IMR-90 (cell line): ENCODE measurements around the gene EDEM3. TPM values are rescaled to one million over a fixed set of nuclear protein-coding genes. Genes with fewer than 3 reads are reported as not detected.

Source experiments
- ATAC-seq: fragments of 200-7000 bp; cut with Tn5 transposase; 2 replicates; pipeline ENCODE4 v1.9.1; 2020; ENCODE audit warnings: low read depth, mild to moderate bottlenecking, moderate library complexity
- BruUV-seq: library from RNA; stranded (reverse); fragments of 400-500 nt; replicated peaks from 2 replicates; lab custom pipeline; 2021; lab: Mats Ljungman, UMichigan
- CTCF ChIA-PET: fragments of 300-600 bp; formaldehyde crosslinking; extraction: SDS; loops from one replicate; lab custom pipeline; 2021; ENCODE audit warnings: antibody characterized with exemption; lab: Yijun Ruan, JAX
- POLR2A ChIA-PET: fragments of 300-600 bp; sonication (Branson Sonifier 250); formaldehyde crosslinking; loops from one replicate; lab custom pipeline; 2022; ENCODE audit warnings: antibody characterized with exemption; ENCODE audit not compliant: unreplicated experiment; lab: Charles Lee
- DNase-seq: peaks from one replicate; pipeline ENCODE4 v3.0.0; 2013
- H2AFZ ChIP-seq: replicated peaks from 2 replicates; pipeline ENCODE3; 2013; ENCODE audit warnings: low read length, mild to moderate bottlenecking; ENCODE audit not compliant: poor library complexity
- H2AK5ac ChIP-seq: 2 replicates; pipeline ENCODE4 v1.6.1; 2013; ENCODE audit warnings: low read depth, low read length, inconsistent platforms
- H2AK9ac ChIP-seq: replicated peaks from 2 replicates; pipeline ENCODE3; 2013; ENCODE audit warnings: mild to moderate bottlenecking, low read depth, low read length, moderate library complexity; ENCODE audit not compliant: poor library complexity
- H2BK120ac ChIP-seq: 2 replicates; pipeline ENCODE4 v1.6.1; 2013; ENCODE audit warnings: low read depth, low read length, inconsistent platforms
- H2BK15ac ChIP-seq: 3 replicates; pipeline ENCODE4 v1.6.1; 2013; ENCODE audit warnings: low read depth, low read length, inconsistent platforms
- H2BK20ac ChIP-seq: 2 replicates; pipeline ENCODE4 v1.6.1; 2013; ENCODE audit warnings: low read depth, mild to moderate bottlenecking, inconsistent platforms, low read length, moderate library complexity
- H2BK5ac ChIP-seq: 2 replicates; pipeline ENCODE4 v1.6.1; 2013; ENCODE audit warnings: mild to moderate bottlenecking, low read depth, low read length, inconsistent platforms; ENCODE audit not compliant: poor library complexity, severe bottlenecking
- H3K14ac ChIP-seq: replicated peaks from 2 replicates; pipeline ENCODE4 v1.6.1; 2013; ENCODE audit warnings: low read depth, low read length, inconsistent platforms
- H3K18ac ChIP-seq: 2 replicates; pipeline ENCODE4 v1.6.1; 2013; ENCODE audit warnings: low read depth, low read length, control low read depth
- H3K23ac ChIP-seq: 2 replicates; pipeline ENCODE4 v1.6.1; 2013; ENCODE audit warnings: low read depth, low read length, inconsistent platforms
- H3K27ac ChIP-seq: 2 replicates; pipeline ENCODE4 v1.5.1; 2013; ENCODE audit warnings: mild to moderate bottlenecking, control low read depth, low read length; ENCODE audit not compliant: insufficient read depth
- H3K27me3 ChIP-seq: 2 replicates; pipeline ENCODE4 v1.6.1; 2013; ENCODE audit warnings: low read length; ENCODE audit not compliant: control insufficient read depth, insufficient read depth
- H3K36me3 ChIP-seq: 2 replicates; pipeline ENCODE4 v1.6.1; 2013; ENCODE audit warnings: low read length, mixed read lengths; ENCODE audit not compliant: control insufficient read depth, insufficient read depth
- H3K4ac ChIP-seq: 2 replicates; pipeline ENCODE4 v1.6.1; 2013; ENCODE audit warnings: low read depth, low read length, inconsistent platforms
- H3K4me1 ChIP-seq: 2 replicates; pipeline ENCODE4 v1.6.1; 2013; ENCODE audit warnings: low read length, mixed read lengths; ENCODE audit not compliant: control insufficient read depth, insufficient read depth
- H3K4me2 ChIP-seq: 2 replicates; pipeline ENCODE4 v1.6.1; 2013; ENCODE audit warnings: low read depth, mild to moderate bottlenecking, control low read depth, low read length, moderate library complexity
- H3K4me3 ChIP-seq: 2 replicates; pipeline ENCODE4 v1.5.1; 2013; ENCODE audit warnings: low read depth, mild to moderate bottlenecking, control low read depth, low read length, moderate library complexity; ENCODE audit not compliant: insufficient read depth
- H3K56ac ChIP-seq: 2 replicates; pipeline ENCODE4 v1.6.1; 2013; ENCODE audit warnings: low read length, inconsistent platforms; ENCODE audit not compliant: insufficient read depth; ENCODE audit errors: extremely low read depth
- H3K79me1 ChIP-seq, 2 experiments: 2 replicates each; pipeline ENCODE4 v1.6.1; 2013; ENCODE audit warnings: low read length in 2 of 2, inconsistent platforms in 1 of 2, low read depth in 1 of 2
- H3K9ac ChIP-seq: 2 replicates; pipeline ENCODE4 v1.6.1; 2013; ENCODE audit warnings: low read depth, low read length, control low read depth
- H3K9me1 ChIP-seq: 2 replicates; pipeline ENCODE4 v1.6.1; 2013; ENCODE audit warnings: low read length, inconsistent platforms; ENCODE audit not compliant: insufficient read depth
- H3K9me3 ChIP-seq: 2 replicates; pipeline ENCODE4 v1.6.1; 2013; ENCODE audit warnings: low read length; ENCODE audit not compliant: control insufficient read depth, insufficient read depth
- H4K20me1 ChIP-seq: 2 replicates; pipeline ENCODE4 v1.6.1; 2013; ENCODE audit warnings: low read length, inconsistent platforms; ENCODE audit not compliant: insufficient read depth
- H4K5ac ChIP-seq: 2 replicates; pipeline ENCODE4 v1.6.1; 2013; ENCODE audit warnings: mild to moderate bottlenecking, low read depth, low read length, control low read depth
- H4K8ac ChIP-seq, 2 experiments: 2 replicates each; pipeline ENCODE4 v1.6.1; 2013; ENCODE audit warnings: low read depth in 2 of 2, low read length in 2 of 2, control low read depth in 1 of 2, inconsistent platforms in 1 of 2
- H4K91ac ChIP-seq: 2 replicates; pipeline ENCODE4 v1.6.1; 2013; ENCODE audit warnings: low read depth, low read length, inconsistent platforms; ENCODE audit not compliant: insufficient read depth
- BHLHE40 ChIP-seq: fragments of 150-350 bp; IDR thresholded peaks from 2 replicates; pipeline ENCODE4 v1.6.1; 2016; ENCODE audit warnings: mild to moderate bottlenecking, low read depth, low read length
- CEBPB ChIP-seq: IDR thresholded peaks from 2 replicates; pipeline ENCODE4 v1.6.1; 2012; ENCODE audit warnings: low read depth, low read length, improper control_type of control experiment
- CHD1 ChIP-seq: IDR thresholded peaks from 2 replicates; pipeline ENCODE4 v1.6.1; 2012; ENCODE audit warnings: low read depth, low read length, improper control_type of control experiment
- FOS ChIP-seq: fragments of 150-350 bp; IDR thresholded peaks from 2 replicates; pipeline ENCODE4 v1.6.1; 2016; ENCODE audit warnings: low read depth, low read length
- MAFK ChIP-seq: IDR thresholded peaks from 2 replicates; pipeline ENCODE4 v1.6.1; 2012; ENCODE audit warnings: low read depth, low read length, improper control_type of control experiment
- MAZ ChIP-seq: IDR thresholded peaks from 2 replicates; pipeline ENCODE4 v1.6.1; 2012; ENCODE audit warnings: low read depth, mild to moderate bottlenecking, low read length, improper control_type of control experiment, moderate library complexity, borderline replicate concordance
- MXI1 ChIP-seq: IDR thresholded peaks from 2 replicates; pipeline ENCODE4 v1.6.1; 2012; ENCODE audit warnings: low read depth, mild to moderate bottlenecking, low read length, moderate library complexity, borderline replicate concordance
- NFE2L2 ChIP-seq: fragments of 150-350 bp; IDR thresholded peaks from 2 replicates; pipeline ENCODE4 v1.6.1; 2016; ENCODE audit warnings: low read depth, mild to moderate bottlenecking, low read length
- POLR2A ChIP-seq: IDR thresholded peaks from 2 replicates; pipeline ENCODE4 v1.6.1; 2012; ENCODE audit warnings: mild to moderate bottlenecking, low read depth, low read length
- RAD21 ChIP-seq: IDR thresholded peaks from 2 replicates; pipeline ENCODE4 v1.6.1; 2012; ENCODE audit warnings: low read length, improper control_type of control experiment
- RCOR1 ChIP-seq: IDR thresholded peaks from 2 replicates; pipeline ENCODE4 v1.6.1; 2012; ENCODE audit warnings: mild to moderate bottlenecking, low read length, improper control_type of control experiment; ENCODE audit not compliant: insufficient replicate concordance
- RFX5 ChIP-seq: IDR thresholded peaks from 2 replicates; pipeline ENCODE4 v1.8.0; 2012; ENCODE audit warnings: low read depth, mild to moderate bottlenecking, low read length, moderate library complexity
- SMC3 ChIP-seq: fragments of 150-350 bp; IDR thresholded peaks from 2 replicates; pipeline ENCODE4 v1.6.1; 2016; ENCODE audit warnings: low read depth, mild to moderate bottlenecking, antibody characterized with exemption, low read length, moderate library complexity
- WGBS, 2 experiments: methylation state at CpG; one replicate each; pipeline versions ENCODE4 v1.1.5 to v1.1.7; 2013; ENCODE audit warnings: missing lambda C conversion rate in 2 of 2; ENCODE audit not compliant: insufficient read length in 1 of 2; ENCODE audit errors: extremely low coverage in 2 of 2; 5-methylcytosine and 5-hydroxymethylcytosine counted together
- dilution Hi-C: fragments of 300-500 bp; cut with HindIII; formaldehyde crosslinking; loops from one replicate; pipeline ENCODE4 v1.14.3; 2018; ENCODE audit warnings: low sequenced_read_pairs; ENCODE audit not compliant: unreplicated experiment
- in situ Hi-C: fragments of 300-500 bp; cut with MboI; formaldehyde crosslinking; loops from 3 replicates; pipeline ENCODE4 v1.14.3; 2019; ENCODE audit warnings: low sequenced_read_pairs, inconsistent platforms, mixed read lengths
- intact Hi-C: fragments of 100-400 bp; cut with micrococcal nuclease; formaldehyde crosslinking; loops from 2 replicates; pipeline ENCODE4 v1.10.0; 2022
- polyA plus RNA-seq, 3 experiments: library from polyadenylated mRNA; depleted of rRNA; stranded (reverse); fragments of >200 nt; gene quantifications; 2 replicates each; pipeline ENCODE4 v1.2.3, GENCODE V29; 2012; ENCODE audit warnings: low replicate concordance in 1 of 3
- total RNA-seq: library from RNA; depleted of rRNA; stranded (reverse); fragments of >200 nt; gene quantifications from 2 replicates; pipeline ENCODE4 v1.2.3, GENCODE V29; 2012
- TF ChIP-seq, protein P1 (sequence below): conservative IDR thresholded peaks from 2 replicates; pipeline ENCODE4 v1.5.1; 2012; ENCODE audit warnings: mild to moderate bottlenecking, low read depth, low read length, improper control_type of control experiment
- TF ChIP-seq, protein P2 (sequence below): fragments of 150-350 bp; IDR thresholded peaks from 2 replicates; pipeline ENCODE4 v1.6.1; 2016; ENCODE audit warnings: low read depth, mild to moderate bottlenecking, low read length, moderate library complexity, borderline replicate concordance

EDEM3 gene
- total and polyA plus RNA-seq, 2 of the 4 experiments (the other 2 are of a cell fraction), result 17.5 to 29.9 TPM

DNA sequence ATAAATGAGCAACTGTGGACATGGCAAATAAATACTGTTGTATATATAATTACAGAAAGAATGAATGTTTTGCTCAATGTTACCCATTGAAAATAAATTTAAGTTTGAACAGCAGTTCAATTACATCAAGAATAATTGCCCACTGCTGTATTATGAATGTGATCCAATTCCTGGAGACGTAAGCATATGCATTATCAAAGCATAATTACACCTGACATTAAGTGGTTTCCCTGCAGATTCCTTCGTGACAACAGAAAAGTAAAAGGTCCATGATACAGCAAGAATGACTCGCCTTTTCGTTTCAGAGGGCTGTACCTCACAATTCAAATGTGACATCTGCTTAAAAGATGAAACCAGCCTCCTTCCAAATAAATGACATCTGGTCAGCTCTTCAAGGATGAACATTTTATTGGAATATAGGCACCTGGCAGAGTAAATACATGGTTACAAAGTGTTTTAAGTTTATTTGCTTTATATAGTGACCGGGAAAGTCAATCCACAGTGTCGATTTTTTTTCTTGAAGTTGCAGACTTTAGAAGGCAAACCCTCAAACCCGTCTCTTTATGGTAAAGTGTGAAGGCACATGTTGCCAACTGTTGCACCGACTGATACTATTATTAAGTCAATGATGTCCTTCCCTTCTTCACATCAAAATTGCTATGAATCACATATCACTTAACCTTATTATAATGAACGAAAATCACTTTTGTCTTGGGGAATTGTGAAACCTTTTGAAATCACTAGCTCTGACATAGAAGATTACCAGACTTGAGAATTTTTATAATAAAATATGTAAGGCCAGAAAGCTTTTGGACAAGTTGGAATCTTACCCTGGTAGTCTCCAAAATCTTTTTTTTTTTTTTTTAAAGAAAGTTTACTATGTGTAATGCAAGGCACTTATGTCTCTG, 36.2 kb upstream of the EDEM3 start:
- Histone ChIP-seq H3K23ac (no peak overlapping the region), H4K5ac (peak overlapping the region; percentile 25; the same call in 1 of the 2 replicates), H2AFZ (no peak overlapping the region), H2BK120ac (peak overlapping the region; percentile 94; the same call in 1 of the 2 replicates), H3K9me1 (peaks cover 11% of the 10 kb centered on the region), H3K36me3 (no peaks in the 10 kb centered on the region; the same call in 1 of the 2 replicates), H3K4ac (peak overlapping the region; percentile 13; the same call in 1 of the 2 replicates), H3K18ac (peak overlapping the region; percentile 34; the same call in 1 of the 2 replicates), H3K14ac (0 out of 2 replicates have a peak overlapping the region, but pooled peaks have one; percentile 33), H2AK5ac (no peak overlapping the region), H3K56ac (no peak overlapping the region), H2BK5ac (peak overlapping the region; percentile 66), H3K4me3 (no peak overlapping the region), H2AK9ac (no peak overlapping the region), H3K4me2 (no peak overlapping the region), H3K9me3 (no peaks in the 10 kb centered on the region), H3K4me1 (peaks cover 9% of the 10 kb centered on the region), H3K9ac (no peak overlapping the region), H3K79me1 (no peaks in the 10 kb centered on the region), H2BK15ac (0 out of 3 replicates have a peak overlapping the region, but pooled peaks have one; percentile 65), H4K20me1 (no peaks in the 10 kb centered on the region), H4K91ac (no peak overlapping the region), H2BK20ac (peak overlapping the region; percentile 48; the same call in 1 of the 2 replicates), H3K27ac (no peak overlapping the region), H4K8ac (0 out of 4 replicates have a peak overlapping the region, but pooled peaks of 1 of the 2 experiments have one; percentile 11), H3K27me3 (no peaks in the 10 kb centered on the region)
- ATAC-seq (no peak), DNase-seq (no peak)
- dilution Hi-C loops (no loop called here), in situ Hi-C loops (no loop called here), intact Hi-C loops (loop anchor here (5.0 kb wide), 1 partner anchor 34 kb away; no protein-coding TSS in a partner anchor)
- WGBS, 2 experiments, result 83% methylated on average over 1 of the region's 9 CpGs; no CpG with 5 or more reads in 1 of the 2 experiments
- POLR2A ChIA-PET, result no interaction called here
- BruUV-seq, result no TSS peak
- CTCF ChIA-PET, result interaction anchor here (0.6 to 1.1 kb wide), 2 partner anchors 9 to 122 kb away, joined by 4 to 7 read pairs; no protein-coding TSS in a partner anchor
- no peak for TF ChIP-seq BHLHE40
- no peak for TF ChIP-seq CEBPB
- no peak for TF ChIP-seq MXI1
- TF ChIP-seq SMC3, result no peak
- TF ChIP-seq CHD1, result no peak
- TF ChIP-seq POLR2A, result no peak
- TF ChIP-seq, protein P1, sequence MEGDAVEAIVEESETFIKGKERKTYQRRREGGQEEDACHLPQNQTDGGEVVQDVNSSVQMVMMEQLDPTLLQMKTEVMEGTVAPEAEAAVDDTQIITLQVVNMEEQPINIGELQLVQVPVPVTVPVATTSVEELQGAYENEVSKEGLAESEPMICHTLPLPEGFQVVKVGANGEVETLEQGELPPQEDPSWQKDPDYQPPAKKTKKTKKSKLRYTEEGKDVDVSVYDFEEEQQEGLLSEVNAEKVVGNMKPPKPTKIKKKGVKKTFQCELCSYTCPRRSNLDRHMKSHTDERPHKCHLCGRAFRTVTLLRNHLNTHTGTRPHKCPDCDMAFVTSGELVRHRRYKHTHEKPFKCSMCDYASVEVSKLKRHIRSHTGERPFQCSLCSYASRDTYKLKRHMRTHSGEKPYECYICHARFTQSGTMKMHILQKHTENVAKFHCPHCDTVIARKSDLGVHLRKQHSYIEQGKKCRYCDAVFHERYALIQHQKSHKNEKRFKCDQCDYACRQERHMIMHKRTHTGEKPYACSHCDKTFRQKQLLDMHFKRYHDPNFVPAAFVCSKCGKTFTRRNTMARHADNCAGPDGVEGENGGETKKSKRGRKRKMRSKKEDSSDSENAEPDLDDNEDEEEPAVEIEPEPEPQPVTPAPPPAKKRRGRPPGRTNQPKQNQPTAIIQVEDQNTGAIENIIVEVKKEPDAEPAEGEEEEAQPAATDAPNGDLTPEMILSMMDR, result no peak
- no peak for TF ChIP-seq MAFK
- TF ChIP-seq, protein P2, sequence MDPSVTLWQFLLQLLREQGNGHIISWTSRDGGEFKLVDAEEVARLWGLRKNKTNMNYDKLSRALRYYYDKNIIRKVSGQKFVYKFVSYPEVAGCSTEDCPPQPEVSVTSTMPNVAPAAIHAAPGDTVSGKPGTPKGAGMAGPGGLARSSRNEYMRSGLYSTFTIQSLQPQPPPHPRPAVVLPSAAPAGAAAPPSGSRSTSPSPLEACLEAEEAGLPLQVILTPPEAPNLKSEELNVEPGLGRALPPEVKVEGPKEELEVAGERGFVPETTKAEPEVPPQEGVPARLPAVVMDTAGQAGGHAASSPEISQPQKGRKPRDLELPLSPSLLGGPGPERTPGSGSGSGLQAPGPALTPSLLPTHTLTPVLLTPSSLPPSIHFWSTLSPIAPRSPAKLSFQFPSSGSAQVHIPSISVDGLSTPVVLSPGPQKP, result no peak
- TF ChIP-seq RAD21, result no peak
- TF ChIP-seq RCOR1, result no peak
- TF ChIP-seq NFE2L2, result no peak
- no peak for TF ChIP-seq MAZ
- no peak for TF ChIP-seq RFX5
- TF ChIP-seq FOS, result no peak
